Chondrocyte (in vitro differentiated cells): Measurements from ENCODE around the gene NFYC. TPM values are rescaled to one million over a fixed set of nuclear protein-coding genes. Genes with fewer than 3 reads are reported as not detected.

ENCODE experiments used
- DNase-seq: peaks from one replicate; pipeline ENCODE4 v3.0.0; 2021; ENCODE audit warnings: mixed read lengths, low spot score
- H3K27ac Mint-ChIP-seq: one replicate; pipeline ENCODE4 v1.8.0; 2021; ENCODE audit warnings: mild to moderate bottlenecking, moderate library complexity, mixed read lengths; ENCODE audit not compliant: unreplicated experiment
- H3K27me3 Mint-ChIP-seq: 2 replicates; pipeline ENCODE4 v1.8.0; 2021; ENCODE audit warnings: low read depth, mixed read lengths
- H3K36me3 Mint-ChIP-seq: 2 replicates; pipeline ENCODE4 v1.8.0; 2021; ENCODE audit warnings: low read depth, mixed read lengths
- H3K4me1 Mint-ChIP-seq: 2 replicates; pipeline ENCODE4 v1.8.0; 2021; ENCODE audit warnings: low read depth, mild to moderate bottlenecking, mixed read lengths
- H3K4me3 Mint-ChIP-seq: one replicate; pipeline ENCODE4 v1.8.0; 2021; ENCODE audit warnings: mild to moderate bottlenecking, moderate library complexity, mixed read lengths; ENCODE audit not compliant: unreplicated experiment
- H3K9me3 Mint-ChIP-seq: 2 replicates; pipeline ENCODE4 v1.8.0; 2021; ENCODE audit warnings: low read depth, mixed read lengths
- long read RNA-seq: library from polyadenylated mRNA; stranded (forward); transcript quantifications from one replicate; pipeline ENCODE4 v2.0.0, GENCODE V29; 2021
- total RNA-seq: library from RNA; stranded (reverse); gene quantifications from 3 replicates; pipeline ENCODE4 v1.2.1, GENCODE V29; 2021
- TF ChIP-seq, protein P1 (sequence below): fragments of 200-600 bp; sonication (generic); IDR thresholded peaks from 2 replicates; pipeline ENCODE4 v1.5.0; 2021; ENCODE audit warnings: antibody characterized with exemption, mild to moderate bottlenecking, moderate library complexity

Gene NFYC
- total RNA-seq, result 34.2 to 49.2 TPM (median 35.8 TPM) in 3 replicates
- long read RNA-seq, transcript NFYC-213 (10 exons, 1,950 nt), result major isoform, 38 of 65 reads
- long read RNA-seq, partial matches to known transcripts, result 2 of 65 reads
- long read RNA-seq, other reads (novel, unspliced or antisense), result 23 of 65 reads

DNA sequence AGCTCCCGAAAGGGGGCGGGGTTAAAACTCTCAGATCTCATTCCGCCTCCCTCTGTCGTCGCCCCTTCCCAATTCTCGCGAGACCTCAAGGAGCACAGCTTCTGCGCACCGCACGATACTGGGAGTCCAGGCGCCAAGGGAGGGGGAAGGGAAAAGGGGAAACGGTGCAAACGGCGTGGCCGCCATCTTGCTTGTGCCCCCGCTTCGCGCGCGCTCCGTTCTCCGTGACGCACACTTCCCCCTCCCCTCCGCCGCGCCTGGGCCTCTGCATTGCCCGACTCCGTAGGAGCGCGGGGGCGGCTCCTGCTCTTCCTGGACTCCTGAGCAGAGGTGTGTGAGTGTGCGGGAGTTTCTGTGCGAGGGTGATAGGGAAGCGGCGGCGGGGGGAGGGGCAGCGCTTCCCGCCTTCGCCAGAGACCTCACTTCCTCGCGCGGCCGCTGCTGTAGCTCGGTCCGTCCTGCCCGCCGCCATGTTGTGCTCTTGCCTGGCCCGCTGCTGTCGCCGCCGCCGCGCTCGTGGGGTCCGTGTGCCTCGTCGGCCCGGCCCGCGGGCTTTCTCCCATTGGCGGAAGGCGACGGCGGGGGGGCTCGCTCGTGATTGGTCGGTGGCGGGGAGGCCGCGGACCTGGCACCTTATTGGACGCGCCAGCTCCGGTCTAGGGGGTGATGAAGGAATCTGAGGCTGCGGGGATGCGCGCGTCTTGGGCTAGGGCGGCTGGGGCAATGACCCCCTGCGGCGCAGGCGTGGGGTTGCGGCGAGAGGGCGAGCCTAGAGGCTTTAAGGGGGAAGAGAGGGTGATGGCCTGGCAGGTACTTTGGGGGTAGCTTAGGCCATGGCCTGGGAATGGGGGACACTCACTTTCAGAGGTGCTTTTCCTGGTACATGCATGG is at the start of gene NFYC:
Gene NFYC, plus strand, starts transcription at position 167 of the 891 bp plus-strand sequence. CDS start 47,140 bp downstream, outside the sequence.
- Mint-ChIP-seq H3K9me3 (no peaks in the 10 kb centered on the region), H3K27me3 (no peaks in the 10 kb centered on the region), H3K27ac (peak within 1 kb of the TSS; percentile 95), H3K36me3 (peaks cover 5% of the 10 kb centered on the region), H3K4me3 (peak within 1 kb of the TSS; percentile 96), H3K4me1 (peaks cover 39% of the 10 kb centered on the region)
- TF ChIP-seq, protein P1, sequence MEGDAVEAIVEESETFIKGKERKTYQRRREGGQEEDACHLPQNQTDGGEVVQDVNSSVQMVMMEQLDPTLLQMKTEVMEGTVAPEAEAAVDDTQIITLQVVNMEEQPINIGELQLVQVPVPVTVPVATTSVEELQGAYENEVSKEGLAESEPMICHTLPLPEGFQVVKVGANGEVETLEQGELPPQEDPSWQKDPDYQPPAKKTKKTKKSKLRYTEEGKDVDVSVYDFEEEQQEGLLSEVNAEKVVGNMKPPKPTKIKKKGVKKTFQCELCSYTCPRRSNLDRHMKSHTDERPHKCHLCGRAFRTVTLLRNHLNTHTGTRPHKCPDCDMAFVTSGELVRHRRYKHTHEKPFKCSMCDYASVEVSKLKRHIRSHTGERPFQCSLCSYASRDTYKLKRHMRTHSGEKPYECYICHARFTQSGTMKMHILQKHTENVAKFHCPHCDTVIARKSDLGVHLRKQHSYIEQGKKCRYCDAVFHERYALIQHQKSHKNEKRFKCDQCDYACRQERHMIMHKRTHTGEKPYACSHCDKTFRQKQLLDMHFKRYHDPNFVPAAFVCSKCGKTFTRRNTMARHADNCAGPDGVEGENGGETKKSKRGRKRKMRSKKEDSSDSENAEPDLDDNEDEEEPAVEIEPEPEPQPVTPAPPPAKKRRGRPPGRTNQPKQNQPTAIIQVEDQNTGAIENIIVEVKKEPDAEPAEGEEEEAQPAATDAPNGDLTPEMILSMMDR, result no peak
- peak; percentile 98 for DNase-seq

DNA sequence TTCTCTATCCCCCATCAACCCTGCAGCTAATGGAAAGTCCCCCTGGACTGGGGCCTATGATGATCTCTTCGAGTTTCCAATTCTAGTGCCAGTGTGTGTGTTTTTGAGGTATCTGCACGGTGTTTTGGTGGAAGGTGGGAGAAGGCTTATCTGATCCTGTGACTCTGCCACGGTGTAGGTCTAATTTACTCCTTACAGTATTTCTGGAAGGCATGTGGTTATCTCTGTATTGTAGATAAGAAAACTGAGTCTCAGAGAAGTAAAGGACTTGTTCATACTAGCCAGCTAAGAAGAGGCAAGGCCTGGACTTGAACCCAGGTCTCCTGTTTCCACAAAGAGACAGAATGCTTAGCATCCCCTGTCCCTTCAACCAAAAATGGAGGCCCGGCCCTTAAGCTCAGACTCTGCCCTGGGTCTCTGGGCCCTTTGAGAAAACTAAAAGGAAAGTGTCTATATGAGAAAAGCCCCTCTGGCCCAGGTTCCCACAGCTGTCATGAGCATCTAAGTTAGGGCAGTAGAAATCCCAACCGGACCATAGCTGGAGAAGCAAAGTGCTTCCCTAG is 46.3 kb upstream of the NFYC start:
- TF ChIP-seq, protein P1, result no peak
- Mint-ChIP-seq H3K27ac (no peak overlapping the region), H3K4me3 (no peak overlapping the region), H3K27me3 (no peaks in the 10 kb centered on the region), H3K36me3 (peaks cover 9% of the 10 kb centered on the region), H3K9me3 (no peaks in the 10 kb centered on the region), H3K4me1 (peaks cover 7% of the 10 kb centered on the region)
- DNase-seq, result no peak

DNA sequence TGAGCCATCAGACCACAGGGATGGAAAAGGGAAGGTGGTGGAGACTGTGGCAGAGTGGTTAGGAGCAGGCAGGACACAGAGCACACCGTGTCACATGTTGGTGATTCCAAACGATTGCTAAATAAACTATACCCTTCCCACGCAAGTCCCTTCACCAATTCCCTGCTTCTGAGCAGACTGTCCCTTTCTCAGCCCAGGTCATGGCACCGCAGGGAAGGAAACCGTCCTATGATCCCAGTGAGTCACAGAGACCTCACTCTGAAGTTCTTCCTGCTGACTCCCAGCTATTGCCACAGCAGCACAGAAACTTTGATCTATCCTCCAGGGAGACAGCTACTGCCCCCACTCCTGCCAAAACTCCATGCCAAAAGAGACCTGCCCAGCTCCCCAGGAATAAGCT is 45.2 kb upstream of the NFYC start:
- H3K4me1 Mint-ChIP-seq, result peaks cover 7% of the 10 kb centered on the region
- no peak for DNase-seq

GRCh38 chr1:40648200-40648599 is 43.3 kb upstream of the NFYC start:
- H3K27ac Mint-ChIP-seq, result no peak overlapping the region
- H3K9me3 Mint-ChIP-seq, result no peaks in the 10 kb centered on the region
- H3K27me3 Mint-ChIP-seq, result no peaks in the 10 kb centered on the region
- H3K4me1 Mint-ChIP-seq, result peaks cover 7% of the 10 kb centered on the region
- no peak for DNase-seq
- H3K36me3 Mint-ChIP-seq, result peaks cover 3% of the 10 kb centered on the region
- no peak overlapping the region for H3K4me3 Mint-ChIP-seq
- TF ChIP-seq, protein P1, result no peak

More for the DNA sequence above, 45.2 kb upstream of the NFYC start:
- H3K9me3 Mint-ChIP-seq, result no peaks in the 10 kb centered on the region
- no peaks in the 10 kb centered on the region for H3K27me3 Mint-ChIP-seq
- H3K27ac Mint-ChIP-seq, result no peak overlapping the region
- no peak overlapping the region for H3K4me3 Mint-ChIP-seq
- TF ChIP-seq, protein P1, result no peak
- H3K36me3 Mint-ChIP-seq, result peaks cover 3% of the 10 kb centered on the region

GRCh38 chr1:40648928-40649591 is 42.4 kb upstream of the NFYC start:
- H3K4me3 Mint-ChIP-seq, result no peak overlapping the region
- H3K9me3 Mint-ChIP-seq, result no peaks in the 10 kb centered on the region
- H3K4me1 Mint-ChIP-seq, result peaks cover 7% of the 10 kb centered on the region
- H3K27ac Mint-ChIP-seq, result no peak overlapping the region
- TF ChIP-seq, protein P1, result no peak
- peaks cover 3% of the 10 kb centered on the region for H3K36me3 Mint-ChIP-seq
- H3K27me3 Mint-ChIP-seq, result no peaks in the 10 kb centered on the region
- no peak for DNase-seq
